GM19193 (cell line): ENCODE results near the gene DYNLT4.

Source experiments
- POLR2A ChIP-seq: IDR thresholded peaks from 4 replicates; pipeline ENCODE4 v1.6.1; 2011; ENCODE audit not compliant: insufficient read depth, insufficient read length; ENCODE audit errors: extremely low read depth

DYNLT4 gene

DNA sequence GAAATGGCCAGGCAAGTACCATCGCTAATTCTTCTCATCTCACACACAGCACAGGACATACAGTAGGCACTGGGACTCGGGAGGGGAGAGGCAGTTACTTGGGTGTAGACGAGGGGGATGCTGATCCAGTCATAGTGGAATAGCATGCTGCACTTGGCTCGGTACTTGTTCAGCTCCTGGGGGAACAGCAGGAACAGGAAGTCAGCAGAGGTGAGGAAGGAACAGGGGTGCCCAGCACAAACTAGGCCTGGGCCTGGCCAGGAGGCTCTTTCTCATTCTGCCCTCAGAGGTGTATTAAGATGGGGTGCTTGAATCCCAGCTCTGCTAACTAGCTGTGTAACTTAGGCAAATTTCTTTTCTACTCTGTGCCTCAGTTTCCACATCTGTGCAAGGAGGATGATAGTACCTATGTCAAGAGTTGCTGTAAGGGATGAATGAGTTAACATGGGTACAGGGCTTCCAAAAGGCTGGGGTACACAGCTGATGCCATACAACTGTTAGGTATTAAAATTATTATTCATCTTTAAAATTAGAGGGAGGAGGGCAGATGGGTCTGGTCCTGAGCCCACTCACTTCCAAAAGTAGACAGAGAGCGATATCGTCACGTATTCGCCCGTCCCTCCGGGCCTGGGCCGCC lies 21.5 kb downstream of the DYNLT4 start:
- no peak for TF ChIP-seq POLR2A

DNA sequence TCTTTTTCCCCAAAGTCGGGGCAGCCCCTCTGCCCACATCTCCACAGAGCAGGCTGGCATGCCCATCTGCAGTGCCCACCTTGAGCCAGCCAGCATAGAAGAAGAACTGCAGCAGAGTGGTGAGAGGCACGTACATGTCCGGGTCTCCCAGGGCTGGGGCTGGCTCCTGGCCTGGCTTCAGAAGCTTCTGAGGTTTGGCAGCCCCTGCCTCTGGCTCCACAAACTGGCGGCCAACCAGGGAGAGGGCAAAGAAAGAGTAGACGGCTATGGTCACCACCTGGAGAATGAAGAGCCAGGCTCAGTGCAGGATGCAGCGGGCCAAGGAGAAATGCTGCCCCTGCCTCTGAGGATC lies 22.1 kb downstream of the DYNLT4 start:
- TF ChIP-seq POLR2A: no peak

DNA sequence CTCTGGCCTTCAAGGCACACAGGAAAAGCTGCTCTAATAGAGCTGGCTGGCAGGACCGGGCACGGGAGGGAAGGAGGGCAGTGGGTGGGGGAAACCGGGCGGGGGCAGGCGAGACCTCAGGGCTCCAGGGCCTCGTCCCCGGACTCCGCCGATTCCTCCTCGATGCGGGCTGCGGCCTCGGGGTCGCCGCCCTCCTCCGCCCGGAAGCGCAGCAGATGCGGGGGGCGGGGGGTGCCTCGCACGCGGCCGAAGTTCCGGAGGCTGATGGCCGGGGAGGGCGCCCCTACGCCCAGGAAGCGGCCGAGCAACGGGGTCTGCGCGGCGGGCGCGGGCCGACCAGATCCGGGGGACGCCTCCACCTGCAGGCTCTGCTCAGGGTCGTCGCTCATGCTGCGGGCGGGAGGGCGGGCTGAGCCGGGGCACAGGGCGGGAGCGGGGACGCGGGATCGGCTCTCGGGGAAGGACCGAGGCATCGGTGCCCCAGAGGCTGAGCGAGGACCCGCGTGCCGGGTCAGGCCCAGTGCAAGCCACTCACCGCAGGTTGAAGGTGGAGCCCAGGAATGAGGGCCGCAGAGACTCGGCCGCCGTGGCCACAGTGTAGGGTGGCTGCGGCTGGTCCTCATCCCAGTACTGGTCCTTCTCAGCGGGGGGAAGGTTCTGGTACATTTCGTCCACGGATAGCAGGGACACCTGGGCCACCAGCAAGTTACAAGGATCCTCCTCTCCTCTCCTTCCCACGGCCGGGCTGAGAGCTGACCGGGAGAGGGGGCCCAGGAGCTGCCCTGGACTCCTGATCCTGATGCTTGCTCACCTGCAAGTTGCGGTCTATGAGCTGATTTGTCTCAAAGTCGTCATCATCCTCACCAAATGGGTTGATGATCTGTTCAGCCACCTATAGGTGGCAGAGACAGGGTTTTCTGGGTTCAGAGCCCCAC lies 22.8 kb downstream of the DYNLT4 start:
- TF ChIP-seq POLR2A: peak; percentile 37

DNA sequence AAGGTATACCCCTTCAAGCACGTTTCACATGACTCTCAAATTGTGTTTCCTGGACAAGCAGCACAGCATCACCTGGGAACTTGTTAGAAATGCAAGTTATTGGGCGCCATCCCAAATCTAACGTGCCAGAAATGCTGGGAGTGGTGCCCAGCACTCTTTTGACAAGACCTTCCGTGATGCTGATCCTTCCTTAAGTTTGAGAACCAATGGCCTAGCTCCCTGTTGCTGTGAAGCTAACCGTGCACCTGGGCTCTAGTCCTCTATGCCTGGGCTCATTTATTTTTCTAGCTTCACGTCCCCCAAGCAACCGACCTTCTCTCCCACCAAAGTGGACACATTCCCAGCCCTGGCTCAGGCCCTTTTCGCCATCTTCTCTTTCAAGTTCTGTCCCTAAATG lies 23.5 kb downstream of the DYNLT4 start:
- no peak for TF ChIP-seq POLR2A

DNA sequence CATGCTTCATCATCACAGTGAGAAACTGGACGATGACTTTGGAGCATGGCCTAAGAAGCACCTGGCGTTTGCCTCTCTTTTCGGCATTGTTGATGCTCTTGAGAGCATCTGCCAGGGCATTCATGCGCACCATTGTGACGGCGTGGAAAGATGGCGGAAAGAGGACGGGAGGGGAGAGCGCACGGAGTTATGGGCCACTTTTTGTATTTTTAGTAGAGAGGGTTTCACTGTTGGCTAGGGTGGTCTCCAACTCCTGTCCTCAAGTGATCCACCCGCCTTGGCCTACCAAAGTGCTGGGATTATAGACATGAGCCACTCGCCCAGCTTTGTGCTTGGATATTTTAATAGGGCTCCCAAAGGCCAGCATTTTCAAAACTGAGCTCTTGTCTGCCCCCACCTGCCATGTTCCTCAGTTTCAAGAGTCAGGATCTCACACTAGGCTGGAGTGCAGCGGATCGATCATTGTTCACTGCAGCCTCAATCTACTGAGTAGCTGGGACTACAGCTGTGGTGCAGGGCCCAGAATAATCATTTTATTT lies 26.5 kb downstream of the DYNLT4 start:
- TF ChIP-seq POLR2A: no peak

DNA sequence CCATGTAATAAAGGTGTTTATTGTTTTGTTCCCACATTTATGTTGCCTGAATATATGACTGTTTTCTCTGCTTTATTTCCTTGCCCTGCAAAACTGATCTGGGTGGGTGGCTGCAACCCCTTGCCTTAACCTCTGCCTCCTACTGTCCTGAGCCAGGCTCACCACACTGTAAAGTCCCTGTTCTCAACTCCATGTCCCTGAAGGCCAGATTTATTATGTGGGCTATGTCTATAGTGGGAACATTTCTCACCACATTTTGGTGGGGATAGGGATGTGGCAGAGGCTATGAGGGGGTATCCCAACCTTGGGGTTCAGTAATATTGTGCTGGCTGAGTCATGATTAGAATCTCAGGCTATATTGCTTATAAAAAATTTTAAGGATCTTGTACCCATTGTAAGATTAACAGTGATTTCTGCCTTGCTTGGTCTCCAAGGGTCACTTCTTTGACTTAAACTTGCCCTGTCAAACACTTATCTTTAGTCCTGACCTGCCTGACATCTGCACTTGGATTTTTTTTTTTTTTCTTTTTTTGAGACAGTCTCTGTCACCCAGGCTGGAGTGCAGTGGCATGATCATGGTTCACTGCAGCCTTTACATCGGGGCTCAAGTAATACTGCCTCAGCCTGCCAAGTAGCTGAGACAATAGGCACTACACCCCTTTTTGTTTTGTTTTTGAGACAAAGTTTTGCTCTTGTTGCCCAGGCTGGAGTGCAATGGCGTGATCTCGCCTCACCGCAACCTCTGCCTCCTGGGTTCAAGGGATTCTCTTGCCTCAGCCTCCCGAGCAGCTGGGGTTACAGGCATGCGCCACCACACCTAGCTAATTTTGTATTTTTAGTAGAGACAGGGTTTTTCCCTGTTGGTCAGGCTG lies 28.2 kb downstream of the DYNLT4 start:
- TF ChIP-seq POLR2A: no peak

DNA sequence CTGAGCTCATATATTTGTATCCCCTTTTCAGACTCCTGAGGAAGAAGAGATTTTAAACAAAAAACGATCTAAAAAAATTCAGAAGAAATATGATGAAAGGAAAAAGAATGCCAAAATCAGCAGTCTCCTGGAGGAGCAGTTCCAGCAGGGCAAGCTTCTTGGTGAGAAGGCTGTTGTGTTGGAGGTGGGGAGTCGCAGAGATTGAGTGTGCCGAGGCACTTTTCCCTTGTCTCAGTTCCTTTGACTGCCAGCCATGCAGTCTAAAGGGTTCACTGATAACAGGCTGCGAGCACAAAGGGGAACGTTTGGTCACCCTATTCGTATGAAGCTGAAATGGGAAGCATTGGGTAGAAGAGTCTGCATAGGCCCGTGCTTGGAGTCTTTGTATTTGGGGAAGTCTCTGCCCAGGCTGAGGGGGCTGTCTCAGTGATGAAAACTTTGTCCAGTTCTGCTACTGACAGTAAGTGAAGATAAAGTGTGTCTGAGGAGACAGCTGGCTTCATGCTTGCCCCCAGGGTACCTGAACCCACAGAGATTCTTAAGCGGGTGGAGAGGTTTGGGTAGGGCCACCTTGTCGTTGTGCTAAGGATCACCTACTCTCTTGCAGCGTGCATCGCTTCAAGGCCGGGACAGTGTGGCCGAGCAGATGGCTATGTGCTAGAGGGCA lies 29.0 kb downstream of the DYNLT4 start:
- no peak for TF ChIP-seq POLR2A

DNA sequence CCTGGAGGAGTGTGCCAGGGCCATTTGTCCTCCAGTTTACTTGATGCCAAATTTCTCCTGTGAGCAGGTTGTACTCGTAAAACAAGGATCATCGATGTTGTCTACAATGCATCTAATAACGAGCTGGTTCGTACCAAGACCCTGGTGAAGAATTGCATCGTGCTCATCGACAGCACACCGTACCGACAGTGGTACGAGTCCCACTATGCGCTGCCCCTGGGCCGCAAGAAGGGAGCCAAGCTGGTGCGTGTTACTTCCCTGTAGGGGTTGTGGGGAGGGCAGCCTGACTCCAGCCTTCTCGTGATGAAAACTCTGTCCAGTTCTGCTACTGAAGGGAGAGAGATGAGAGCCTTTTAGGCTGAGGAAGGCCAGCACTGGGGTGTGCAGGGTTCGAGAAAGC lies 29.6 kb downstream of the DYNLT4 start:
- no peak for TF ChIP-seq POLR2A

DNA sequence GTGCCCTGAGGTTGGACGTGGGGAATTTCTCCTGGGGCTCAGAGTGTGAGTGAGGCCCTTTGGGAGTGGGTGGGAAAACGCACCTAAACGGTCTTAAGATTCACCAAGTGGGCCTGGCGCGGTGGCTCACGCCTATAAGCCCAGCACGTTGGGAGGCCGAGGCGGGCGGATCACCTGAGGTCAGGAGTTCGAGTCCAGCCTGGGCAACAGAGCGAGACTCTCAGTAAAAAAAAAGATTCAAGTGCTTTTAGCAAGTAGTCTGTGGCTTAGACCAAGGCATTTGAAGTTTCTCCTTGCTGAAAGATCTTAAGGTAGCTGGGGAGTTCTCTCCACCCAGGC lies 30.5 kb downstream of the DYNLT4 start:
- no peak for TF ChIP-seq POLR2A

DNA sequence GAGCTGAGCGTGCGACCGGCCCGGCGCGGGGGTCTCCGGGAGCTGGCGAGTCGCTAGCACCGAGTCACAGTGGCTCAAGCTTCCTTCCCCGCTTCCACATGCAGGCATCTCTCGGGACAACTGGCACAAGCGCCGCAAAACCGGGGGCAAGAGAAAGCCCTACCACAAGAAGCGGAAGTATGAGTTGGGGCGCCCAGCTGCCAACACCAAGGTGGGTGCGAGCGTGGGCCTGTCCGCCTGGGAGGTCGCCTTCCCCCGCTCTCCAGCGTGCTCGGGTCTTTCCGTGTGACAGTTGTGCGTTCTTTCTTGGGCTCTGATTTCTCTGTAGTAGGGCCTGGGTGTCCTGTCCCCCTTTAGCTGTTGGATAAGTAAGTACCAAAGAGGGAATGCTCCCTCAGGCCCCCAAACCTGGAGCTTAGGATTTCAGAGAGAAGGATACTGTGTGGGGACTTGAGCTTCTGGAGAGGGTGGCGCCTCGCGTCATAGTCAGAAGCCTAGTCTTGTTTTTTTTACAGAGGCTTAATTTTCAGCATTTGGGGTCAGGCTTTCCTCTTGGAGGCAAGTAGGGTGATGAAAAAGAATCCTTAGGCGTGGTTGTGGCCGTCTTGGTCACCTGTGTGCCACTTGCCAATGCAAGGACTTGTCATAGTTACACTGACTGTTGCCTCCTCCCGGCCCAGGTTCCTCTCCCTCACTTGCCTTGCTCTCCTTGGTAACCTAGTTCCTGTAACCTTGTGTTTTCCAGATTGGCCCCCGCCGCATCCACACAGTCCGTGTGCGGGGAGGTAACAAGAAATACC lies 31.0 kb downstream of the DYNLT4 start:
- TF ChIP-seq POLR2A: no peak

DNA sequence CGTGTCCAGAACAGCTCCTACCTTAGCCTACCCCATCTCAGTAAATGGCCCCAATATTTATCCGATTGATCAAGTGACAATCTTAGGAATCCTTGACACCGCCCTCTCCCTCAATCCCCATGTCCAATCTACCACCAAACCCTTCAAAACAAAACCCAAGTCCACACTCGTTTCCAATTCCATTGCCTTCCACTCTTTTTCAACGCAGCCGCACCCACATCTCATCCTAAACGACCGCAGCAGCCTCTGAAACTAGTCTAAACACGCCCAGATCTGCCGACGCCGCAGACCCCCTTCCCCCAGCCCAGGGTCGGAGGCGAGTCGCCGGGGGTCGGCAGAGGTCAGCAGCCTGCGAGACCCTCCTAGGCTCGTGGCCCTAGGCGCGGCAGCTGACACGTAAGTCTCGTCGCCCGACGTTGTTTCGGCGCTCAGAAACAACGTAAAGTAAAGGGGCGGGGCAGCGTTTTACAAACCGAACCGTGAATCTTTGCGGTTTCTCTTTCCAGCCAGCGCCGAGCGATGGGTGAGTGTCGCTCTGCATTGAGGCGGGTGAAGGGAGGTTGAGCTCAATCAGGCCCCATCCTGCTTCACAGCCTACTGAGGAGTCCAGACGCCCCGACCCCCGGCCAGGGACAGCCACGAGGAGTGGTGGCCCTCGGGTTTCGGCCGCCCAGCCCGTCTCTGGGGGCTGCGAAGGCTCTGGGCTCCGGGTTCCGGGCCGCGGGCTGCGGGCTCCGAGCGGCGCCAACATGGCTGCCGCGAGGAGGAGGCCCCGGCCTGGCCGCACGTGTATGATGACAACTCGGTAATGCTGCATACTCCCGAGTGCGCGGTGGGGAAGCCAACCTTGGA lies 31.8 kb downstream of the DYNLT4 start, which contains the start of gene RPS8:
Gene RPS8, plus strand, starts transcription at position 463 of the 852 bp plus-strand sequence. Its CDS starts 57 bp downstream, at position 520.
- peak; percentile 99 for TF ChIP-seq POLR2A

DNA sequence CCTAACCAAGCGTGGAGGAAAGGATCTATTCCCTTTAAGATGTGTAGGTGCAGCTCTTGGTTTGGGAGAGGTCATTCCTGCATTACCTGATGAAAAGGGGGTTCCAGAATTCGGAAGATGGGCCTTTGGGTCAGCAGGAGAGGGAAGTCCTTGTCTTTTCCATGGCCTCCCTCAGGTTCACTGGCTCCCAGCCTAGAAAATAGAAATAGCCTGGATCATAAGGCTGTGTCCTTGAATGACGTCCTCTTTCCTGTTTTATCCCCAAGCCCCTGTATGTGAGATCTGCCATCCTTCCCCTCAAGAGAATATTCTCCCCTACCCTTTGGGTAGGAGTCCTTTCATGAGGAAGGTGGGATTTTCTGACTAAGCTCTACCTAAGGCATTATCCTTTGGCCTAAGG lies 46.3 kb downstream of the DYNLT4 start:
- TF ChIP-seq POLR2A: no peak

DNA sequence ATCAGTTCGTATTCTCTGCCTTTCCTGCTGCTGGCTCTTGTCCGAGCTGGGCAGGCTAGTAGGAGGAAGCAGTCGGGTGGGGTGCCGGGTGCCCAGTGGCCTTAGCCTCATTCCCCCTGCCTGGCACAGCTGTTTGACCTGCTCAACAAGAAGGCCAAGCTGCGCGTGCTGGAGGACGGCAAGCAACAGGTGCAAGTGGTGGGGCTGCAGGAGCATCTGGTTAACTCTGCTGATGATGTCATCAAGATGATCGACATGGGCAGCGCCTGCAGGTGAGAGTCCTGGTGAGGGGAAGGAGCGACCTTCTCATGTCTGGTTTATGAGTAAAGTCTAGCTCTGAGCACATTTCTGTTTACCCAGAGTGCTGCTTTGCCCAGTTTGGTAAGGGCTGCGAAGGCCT lies 48.1 kb downstream of the DYNLT4 start:
- TF ChIP-seq POLR2A: no peak
